C4-2B (cell line): Measurements from ENCODE around the gene PHLDB1.
A peak's percentile ranks its signal among the peaks of the same experiment; 100 is the strongest.

Source experiments
- H3K27ac ChIP-seq: fragments of 450-650 bp; 2 replicates; pipeline ENCODE4 v1.5.1; 2017
- ZFX ChIP-seq: fragments of 450-650 bp; IDR thresholded peaks from 2 replicates; pipeline ENCODE4 v1.6.1; 2017
- TF ChIP-seq, protein P1 (sequence below): fragments of 450-650 bp; conservative IDR thresholded peaks from 2 replicates; pipeline ENCODE4 v1.5.1; 2017; ENCODE audit warnings: mild to moderate bottlenecking

PHLDB1 gene

DNA sequence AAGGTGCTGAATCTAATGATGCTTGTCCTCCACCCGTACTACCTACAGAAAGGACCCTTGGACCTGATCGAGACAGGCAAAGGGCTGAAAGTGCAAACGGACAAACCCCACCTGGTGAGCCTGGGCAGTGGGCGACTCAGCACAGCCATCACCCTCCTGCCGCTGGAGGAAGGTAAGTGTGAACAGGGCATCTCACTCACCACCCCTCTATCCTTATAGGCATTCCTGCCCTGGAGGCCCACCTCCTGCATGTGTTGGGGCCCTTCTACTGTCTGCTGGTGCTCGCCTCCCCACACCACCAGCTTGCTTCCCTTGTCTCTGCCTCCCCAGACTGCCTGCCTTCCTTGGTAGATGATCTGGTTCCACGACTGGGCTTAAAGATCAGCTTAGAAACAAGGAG is 7.1 kb downstream of the PHLDB1 start:
- no peak overlapping the region for H3K27ac ChIP-seq
- TF ChIP-seq, protein P1, sequence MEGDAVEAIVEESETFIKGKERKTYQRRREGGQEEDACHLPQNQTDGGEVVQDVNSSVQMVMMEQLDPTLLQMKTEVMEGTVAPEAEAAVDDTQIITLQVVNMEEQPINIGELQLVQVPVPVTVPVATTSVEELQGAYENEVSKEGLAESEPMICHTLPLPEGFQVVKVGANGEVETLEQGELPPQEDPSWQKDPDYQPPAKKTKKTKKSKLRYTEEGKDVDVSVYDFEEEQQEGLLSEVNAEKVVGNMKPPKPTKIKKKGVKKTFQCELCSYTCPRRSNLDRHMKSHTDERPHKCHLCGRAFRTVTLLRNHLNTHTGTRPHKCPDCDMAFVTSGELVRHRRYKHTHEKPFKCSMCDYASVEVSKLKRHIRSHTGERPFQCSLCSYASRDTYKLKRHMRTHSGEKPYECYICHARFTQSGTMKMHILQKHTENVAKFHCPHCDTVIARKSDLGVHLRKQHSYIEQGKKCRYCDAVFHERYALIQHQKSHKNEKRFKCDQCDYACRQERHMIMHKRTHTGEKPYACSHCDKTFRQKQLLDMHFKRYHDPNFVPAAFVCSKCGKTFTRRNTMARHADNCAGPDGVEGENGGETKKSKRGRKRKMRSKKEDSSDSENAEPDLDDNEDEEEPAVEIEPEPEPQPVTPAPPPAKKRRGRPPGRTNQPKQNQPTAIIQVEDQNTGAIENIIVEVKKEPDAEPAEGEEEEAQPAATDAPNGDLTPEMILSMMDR: no peak
- no peak for TF ChIP-seq ZFX

DNA sequence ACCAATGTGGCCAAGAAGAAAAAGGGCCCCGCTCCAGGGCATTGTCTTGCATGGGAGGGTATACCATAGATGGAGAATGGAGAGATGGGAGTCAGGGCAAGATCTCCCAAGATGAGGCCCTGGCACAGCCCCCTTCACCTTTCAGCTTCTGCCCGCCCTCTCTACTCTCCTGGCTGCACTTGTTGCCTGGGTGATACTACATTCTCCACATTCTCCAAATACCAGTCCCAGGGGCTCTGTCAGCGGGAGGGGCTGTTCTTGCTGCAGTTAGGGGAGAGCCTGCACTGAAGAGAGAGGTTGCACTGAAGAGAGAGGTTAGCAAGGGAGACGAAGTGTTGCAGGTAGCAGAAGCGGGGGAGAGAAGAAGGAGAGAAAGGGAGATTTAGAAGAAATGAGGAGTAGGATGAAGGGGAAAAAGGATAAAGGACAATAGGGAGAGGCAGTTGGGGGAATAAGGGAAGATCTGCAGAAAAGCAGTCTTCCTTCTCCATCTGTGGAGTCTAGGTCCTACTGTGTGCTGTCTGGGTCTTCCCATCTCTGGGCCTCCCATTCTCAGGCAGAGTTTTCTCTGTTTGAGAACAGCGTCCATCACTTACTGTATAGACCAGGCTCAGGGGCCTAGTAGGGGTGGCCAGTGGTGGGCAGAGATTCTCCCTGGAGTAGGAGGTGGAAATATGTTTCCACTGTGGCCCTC is 8.0 kb downstream of the PHLDB1 start:
- TF ChIP-seq, protein P1: no peak
- TF ChIP-seq ZFX: no peak
- H3K27ac ChIP-seq: no peak overlapping the region

DNA sequence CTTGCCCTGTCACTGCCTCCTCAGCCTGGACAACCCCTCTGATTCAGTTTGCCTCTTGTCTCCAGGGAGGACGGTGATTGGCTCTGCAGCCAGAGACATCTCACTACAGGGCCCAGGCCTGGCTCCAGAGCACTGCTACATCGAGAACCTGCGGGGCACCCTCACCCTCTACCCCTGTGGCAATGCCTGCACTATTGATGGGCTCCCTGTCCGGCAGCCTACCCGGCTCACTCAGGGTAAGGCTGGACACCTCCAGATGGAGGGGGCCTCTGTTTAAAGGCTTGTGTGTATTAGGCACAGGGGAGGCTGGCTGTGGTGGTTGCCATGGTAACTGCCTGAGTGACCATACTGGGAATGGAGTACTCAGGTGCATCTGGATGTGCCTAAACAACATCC is 8.6 kb downstream of the PHLDB1 start:
- TF ChIP-seq ZFX: no peak
- no peak overlapping the region for H3K27ac ChIP-seq

DNA sequence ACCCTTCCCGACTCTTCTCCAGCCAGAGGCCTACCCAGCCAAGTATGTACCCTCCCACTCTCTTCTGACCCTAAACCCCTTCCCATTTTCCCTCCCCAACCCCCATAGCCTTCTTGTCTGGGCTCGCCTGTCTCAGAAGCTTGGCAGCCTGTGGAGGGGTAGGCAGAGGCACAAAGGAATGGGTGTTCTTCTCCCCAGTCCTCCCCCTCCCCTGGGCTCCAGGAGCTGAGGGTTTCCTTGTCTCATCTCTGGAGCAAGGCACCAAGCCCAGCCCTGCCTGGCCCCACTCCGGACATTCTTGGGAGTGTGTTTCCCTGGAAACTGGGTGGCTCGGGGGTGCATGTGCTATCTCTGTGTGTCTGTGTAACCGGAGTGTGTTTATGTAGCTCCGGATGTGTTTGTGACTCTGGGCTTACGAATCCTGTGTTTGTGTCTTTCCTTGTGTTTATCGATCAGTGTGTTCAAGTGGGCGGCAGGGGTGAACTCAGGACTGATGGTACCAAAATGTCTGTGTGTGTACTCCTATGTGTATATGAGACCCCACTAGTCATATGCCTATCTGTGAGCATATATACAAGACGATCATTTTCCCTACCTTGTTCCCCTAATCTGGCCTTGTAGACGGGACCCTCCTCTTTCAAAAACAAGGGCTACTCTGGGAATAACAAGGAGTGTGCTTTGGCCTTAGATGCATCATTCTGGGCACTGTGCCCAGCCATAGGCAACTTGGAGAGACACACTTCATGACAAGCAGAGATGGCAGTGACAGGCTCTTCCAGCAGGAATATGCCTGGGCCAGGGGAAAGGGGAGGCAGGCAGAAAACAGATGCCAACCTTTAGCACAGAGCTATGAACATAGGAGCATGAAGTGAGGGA is 10.9 kb downstream of the PHLDB1 start:
- TF ChIP-seq, protein P1: no peak
- TF ChIP-seq ZFX: no peak
- H3K27ac ChIP-seq: no peak overlapping the region

DNA sequence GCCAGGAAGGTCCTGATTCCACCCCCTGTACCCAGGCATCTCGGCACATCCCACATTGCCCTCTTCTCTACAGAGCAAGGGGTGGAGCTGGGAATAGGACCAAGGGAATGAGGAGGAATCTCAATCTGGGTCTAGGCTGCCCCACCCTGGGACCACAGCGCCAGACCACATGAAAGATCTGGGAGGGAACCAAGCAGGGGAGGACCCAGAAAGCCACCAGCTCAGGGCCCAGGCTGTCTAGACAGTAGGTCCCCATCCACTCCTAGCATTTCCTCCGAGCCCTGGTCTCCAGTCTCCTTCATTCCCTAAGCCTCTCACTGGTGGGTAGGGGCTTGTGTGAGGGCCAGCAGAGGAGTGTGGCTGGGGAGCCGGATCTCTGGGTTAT is 11.6 kb downstream of the PHLDB1 start:
- no peak overlapping the region for H3K27ac ChIP-seq
- TF ChIP-seq, protein P1: no peak
- TF ChIP-seq ZFX: no peak

DNA sequence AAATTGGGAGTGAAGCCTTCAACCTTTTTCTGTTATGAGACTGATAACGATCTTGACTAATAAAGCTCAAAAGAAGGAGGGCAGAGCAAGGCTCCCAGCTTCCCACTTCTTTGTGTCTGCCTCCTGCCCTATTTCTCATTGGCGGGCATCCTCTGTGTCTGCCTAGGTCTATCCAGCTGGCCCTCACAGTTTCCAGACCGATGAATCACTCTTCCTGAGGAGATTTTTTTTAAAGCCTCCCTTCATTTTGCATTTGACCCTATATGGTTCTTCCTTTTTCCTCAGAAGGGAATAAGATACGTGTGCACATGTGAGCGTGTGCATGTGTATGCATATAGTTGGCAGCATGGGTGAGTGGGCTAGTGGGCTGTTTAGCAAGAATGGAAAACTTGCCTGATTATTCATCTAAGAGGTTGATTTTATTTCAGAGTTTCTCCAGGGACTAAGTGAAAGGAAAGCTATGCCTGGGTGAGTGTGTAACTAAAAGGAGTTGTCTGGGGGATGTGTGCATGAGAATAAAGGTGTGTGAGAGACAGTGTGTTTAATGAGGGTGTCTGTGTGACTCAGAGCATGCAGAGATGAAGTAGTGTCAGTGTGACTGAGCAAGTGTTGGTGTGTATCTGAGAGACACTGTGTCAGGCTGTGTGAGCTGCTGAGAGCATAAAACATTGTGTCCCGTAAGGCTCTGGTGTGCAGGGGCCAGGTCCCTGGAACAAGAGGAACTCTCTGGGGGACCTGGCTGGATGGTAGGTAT is 12.2 kb downstream of the PHLDB1 start:
- TF ChIP-seq, protein P1: no peak
- no peak for TF ChIP-seq ZFX
- no peak overlapping the region for H3K27ac ChIP-seq

DNA sequence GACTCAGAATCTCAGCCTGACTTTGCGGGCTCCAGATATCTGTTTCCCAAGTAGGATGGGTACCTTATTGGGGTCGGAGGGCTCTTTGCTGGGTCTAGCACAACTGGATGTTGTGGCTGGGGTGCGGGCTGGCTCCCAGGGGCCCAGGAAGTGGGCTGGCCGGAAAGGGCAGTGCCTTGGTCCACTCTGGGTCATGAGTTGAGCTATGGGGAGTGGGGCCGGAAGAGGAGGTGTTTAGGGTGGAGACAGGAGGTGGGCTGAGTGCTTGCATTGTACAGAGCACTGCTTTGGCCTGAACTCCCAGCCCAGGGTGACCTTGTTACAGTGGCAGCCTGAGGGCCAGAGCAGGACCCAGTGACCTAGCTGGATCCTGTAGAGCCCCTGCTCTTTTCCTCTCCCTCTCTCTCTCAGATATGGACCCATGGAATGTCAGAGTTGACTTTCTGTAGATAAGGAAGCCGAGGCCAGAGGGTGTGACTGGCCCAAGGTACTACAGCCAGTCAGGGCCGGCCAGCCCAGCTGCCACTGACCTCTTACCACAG is 13.2 kb downstream of the PHLDB1 start:
- TF ChIP-seq, protein P1: no peak
- TF ChIP-seq ZFX: no peak
- peak overlapping the region; percentile 65 for H3K27ac ChIP-seq
